Measurements from ENCODE around the gene L2HGDH. TPM values are rescaled to one million over a fixed set of nuclear protein-coding genes. Genes with fewer than 3 reads are reported as not detected.
"Not testable (repeated sequence)": the region's sequence is repeated elsewhere in the genome, so short reads cannot be mapped to it uniquely, and the experiment has no call there.

Gene L2HGDH
- total RNA-seq, 1 donor from 2014 or later = 14.9 TPM

DNA sequence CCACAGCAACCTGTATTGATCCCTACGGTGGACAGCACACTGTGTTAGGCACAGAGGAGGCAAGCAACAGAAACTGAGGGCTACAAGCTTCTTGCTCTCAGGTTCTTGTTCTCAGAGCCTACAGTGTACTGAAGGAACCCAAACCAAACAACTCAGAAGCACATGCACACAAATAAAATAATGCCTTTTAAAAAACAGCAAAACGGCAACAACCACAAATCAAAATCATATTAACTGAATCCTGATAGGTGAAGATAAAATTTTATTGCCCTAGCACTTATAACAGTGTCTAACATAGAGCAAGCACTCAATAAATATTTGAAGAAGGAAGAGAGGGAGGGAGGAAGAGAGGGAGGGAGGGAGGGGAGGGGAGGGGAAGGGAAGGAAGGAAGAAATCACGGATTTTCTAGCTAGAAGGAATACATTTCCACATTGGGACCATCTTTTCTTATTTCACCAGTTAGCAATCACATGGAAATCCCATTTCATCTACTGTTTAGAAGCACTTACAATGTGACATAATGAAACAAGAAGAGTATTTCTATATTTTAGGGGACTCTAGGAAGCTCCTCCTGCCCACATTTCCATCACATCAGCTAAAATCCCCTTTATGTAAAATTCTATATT is 27.3 kb upstream of the L2HGDH start:
- no peak for DNase-seq

DNA sequence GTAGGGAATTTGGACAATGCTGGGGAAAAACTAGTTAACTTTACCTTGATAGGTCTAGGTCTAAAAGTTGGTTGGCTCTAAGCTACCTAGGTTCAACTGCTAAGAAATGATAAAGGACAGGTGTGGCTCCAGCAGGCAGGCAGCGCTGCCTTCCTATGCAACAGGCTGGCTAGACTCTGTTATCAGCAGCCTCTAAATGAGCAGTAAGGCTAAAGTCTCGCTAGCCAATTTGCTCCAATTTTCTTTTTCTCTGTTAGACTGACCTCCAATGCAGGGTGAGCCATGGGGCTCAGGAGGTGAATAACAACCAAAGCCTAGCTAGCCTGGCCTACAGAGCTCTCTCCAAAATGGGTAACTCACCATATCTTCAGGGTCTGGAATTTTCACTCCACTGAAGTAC is 26.6 kb upstream of the L2HGDH start:
- no peak for DNase-seq

DNA sequence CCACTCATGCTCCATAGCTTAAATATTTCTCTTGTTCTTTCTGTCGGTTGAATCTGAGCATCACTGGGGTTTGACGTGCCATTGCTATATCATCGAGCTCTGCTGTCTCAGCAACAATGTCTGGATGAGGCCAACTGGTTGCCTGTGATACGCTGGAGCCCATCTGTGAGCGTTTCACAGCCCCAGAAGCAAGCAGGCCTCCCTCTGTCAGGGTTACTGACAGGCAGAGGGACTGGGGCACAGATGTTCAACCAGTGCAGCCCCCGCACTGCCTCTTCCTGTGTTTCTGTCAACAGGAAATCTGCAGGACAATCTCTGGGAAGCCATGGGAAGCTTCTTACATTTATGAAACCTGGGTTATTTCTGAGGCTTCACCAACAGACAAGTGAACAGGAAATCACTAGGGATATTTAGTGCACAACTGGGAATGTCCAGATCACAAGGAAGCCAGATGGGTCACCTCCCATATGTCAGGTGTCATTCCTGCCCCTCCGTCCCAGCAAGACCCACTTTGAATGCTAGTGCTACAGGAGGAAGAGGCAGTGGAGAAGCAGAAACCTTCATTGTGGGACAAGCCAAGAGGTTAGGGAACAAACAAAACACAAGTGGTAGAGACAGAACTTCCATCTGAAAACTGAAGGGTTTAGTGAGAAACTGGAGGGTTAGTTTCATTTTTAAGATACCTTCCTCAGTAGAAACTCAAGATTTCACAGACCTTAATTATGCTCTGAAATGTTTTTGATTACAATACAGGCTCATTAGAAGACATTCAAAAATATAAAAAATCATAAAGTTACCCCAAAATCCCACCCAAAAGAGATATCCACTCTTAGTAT is 24.2 kb upstream of the L2HGDH start:
- peak; percentile 62 for DNase-seq

DNA sequence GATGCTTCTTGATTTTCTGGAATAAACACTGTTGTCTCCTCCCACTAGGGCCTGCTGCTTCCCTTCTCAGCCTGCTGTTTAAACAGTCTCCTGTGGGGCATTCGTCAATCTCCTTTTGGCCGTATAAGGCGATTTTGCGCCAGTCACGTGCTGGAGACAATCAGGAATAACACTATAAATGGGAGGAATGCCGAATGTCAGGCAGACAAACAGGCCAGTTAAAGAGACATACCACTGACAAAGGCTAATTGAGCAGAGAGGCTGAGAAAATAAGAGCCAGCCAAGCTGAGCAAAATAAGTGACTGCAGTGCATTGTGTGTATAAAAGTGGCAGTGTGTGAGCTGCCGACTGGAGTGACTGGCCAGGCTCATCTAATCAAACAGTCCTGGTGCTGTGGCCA is 23.4 kb upstream of the L2HGDH start:
- peak; percentile 83 for DNase-seq

DNA sequence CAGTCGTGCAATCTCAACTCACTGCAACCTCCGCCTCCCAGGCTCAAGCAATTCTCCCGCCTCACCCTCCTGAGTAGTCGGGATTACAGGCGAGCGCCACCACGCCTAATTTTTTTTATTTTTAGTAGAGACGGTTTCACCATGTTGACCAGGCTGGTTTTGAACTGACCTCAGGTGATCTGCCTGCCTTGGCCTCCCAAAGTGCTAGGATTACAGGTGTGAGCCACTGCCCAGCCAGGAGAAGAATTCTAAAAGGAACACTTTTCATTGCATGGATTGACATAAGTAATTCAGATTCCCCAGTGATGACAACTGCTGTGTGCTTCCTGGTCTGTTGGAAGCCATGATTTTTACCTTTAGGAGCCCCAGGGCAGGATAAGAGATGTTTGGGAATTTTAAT is 22.2 kb upstream of the L2HGDH start:
- DNase-seq = no peak

DNA sequence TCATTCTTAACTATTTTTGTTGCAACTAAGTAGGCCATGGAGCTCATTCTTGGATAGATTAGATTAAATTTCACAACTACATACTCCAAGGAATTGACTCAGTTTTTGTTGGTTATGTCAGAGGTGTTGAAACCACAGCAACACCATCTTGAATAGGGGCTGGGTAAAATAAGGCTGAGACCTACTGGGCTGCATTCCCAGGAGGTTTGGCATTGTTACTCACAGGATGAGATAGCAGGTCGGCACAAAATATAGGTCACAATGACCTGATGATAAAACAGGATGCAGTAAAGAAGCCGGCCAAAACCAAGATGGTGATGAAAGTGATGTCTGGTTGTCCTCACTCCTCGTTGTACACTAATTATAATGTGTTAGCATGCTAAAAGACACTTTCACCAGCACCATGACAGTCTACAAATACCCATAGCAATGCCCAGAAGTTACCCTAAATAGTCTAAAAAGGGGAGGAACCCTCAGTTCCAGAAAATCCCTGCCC is 21.0 kb upstream of the L2HGDH start:
- DNase-seq = no peak

DNA sequence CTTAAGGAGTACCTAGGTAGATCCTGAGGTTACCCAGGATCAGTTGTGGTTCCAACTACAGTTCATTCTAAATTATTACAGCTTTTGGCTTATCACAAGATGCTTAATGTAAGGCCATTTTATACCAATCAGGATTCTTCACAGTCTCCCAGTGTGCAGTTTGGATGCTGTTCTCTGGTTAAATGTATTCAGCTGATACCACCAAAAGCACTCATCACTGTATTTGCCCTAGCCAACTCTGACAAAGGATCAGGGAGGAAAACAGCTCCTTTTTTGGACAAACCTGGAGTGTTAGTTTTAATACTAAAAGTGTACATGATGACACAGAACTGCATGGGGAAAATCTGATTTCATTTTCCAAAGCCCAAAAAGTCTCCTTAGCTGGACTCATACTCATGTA is 19.6 kb upstream of the L2HGDH start:
- DNase-seq = no peak

DNA sequence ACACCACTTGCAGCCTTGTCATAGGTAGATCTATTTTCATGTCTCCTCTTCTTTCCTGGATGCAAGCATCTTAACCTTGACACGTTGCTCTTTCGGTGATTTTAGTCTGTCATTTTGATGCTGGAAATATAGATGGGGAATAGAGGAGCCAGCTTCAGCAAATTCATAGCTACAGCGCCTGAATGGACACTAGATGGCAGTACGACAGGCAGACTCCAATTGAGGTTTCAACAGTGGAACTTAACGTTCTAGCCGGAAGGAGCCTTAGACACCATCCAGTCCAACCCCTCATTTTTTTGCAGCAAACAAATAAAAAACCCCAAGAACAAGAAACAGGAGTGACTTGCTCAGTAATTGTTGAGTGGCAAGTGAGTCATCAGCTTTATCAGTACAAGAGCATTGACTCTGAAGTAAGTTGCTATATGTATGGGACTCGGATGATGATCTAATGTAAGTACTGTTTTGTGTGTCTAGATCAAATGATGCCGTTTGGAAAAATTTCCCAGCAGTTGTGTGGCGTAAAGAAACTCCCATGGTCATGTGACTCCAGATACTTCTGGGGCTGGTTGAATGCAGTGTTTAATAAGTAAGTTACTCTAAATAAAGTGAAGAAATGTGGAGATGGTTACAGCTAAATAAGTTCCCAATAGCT is 9.1 kb upstream of the L2HGDH start:
- DNase-seq = peak; percentile 92

DNA sequence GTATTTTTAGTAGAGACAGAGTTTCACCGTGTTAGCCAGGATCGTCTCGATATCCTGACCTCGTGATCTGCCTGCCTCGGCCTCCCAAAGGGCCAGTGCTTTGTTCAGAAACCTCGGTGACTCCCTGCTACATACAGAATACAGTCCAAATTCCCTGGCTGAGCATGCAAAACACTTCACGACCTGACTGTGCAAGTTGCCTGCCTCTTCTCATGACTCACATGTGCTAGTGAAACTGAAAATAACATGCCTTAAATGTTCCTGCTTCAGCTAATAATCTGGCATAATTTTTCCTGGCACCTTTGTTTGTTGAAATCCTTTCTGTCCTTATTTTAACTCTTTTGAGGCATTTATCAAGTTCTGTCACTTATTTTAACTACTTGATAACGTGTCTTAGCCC is 8.3 kb upstream of the L2HGDH start:
- no peak for DNase-seq

DNA sequence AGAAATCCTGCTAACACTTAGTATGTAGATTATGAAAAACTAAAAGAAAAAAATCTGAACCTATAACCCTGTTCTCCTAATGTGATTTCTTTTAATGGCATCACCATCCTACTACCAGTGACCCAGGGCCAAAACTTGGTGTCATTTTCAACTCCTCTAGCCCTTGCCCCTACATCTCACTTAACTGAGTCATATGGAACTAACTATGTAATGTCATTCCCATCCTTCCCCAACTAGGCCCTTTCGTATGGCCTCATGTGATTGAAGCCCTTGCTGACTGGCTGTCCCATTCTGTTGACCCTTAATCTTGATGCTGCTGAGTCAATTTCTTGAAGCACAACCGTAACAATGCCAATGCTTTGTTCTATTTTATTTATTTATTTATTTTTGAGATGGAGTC is 7.7 kb upstream of the L2HGDH start:
- no peak for DNase-seq

DNA sequence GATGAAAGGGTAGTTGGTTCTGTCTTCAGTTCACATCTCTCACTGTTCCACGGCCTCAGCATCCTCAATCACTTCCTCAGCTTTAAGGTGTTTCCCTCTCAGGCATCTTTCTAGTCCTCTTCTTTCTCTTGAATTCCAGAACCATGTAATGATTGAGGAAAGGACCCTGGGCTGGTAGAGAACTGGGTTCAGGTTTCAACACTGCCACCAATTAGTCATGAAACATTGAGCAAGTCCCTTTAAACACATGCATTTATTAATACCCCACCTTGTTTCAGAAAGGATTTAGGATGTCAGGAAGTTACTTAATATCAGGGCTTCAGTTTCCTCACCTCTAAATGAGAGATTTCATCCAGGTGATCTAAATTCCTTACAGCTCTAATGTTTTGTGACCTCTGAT is 7.3 kb upstream of the L2HGDH start:
- DNase-seq = no peak

DNA sequence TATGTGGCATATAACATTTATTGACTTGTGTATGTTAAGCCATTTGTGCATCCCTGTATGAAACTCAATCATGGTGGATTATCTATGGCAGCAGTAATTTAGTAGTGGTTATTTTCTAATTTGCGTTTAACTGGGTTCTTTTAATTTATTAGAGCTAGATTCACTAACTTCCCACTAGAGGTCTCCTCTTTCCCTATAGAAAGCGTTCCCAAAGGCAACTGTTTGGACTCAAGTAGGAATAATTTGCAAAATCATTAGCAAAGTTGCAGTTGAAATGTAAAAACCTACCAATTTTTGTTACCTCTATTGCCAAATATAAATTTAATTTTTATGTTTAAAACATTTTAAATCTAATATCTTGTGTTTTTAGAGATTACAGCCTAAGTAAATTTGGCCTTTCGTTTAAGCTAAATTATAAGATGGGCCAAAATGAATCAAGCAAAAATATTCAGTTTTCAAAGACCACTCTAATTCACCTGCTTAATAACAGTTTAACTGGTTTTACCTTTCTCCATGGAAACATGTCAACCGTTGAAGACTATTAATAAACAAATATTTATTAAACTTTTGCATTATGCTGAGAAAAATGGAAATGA is 6.1 kb upstream of the L2HGDH start:
- DNase-seq = peak; percentile 59

DNA sequence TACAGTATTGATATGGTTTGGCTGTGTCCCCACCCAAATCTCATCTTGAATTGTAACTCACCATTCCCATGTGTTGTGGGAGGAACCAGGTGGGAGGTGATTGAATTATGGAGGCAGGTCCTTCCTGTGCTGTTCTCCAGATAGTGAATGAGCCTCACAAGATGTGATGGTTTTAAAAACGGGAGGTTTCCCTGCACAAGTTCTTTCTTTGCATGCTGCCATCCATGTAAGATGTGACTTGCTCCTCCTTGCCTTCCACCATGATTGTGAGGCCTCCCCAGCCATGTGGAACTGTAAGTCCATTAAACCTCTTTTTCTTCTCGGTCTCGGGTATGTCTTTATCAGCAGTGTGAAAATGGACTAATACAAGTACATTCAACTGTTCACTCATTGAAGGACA is 2.1 kb upstream of the L2HGDH start:
- DNase-seq = not testable (repeated sequence)

DNA sequence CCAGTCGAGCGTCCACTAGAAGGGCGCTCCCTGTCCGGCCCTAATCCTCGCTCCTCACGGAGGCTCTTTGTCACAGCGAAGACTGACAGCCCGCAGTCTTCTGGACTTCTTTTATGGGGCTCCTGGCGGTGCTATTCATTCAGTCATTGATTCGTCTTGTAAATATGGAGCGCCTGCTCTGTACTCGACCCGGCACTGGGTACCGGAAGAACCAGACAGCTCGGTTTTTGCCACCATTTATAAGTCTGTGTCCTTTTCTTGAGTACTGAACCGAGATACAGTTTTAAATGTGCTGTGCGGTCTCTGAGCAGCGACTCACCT is 665 bp upstream of the L2HGDH start:
- no peak for DNase-seq

DNA sequence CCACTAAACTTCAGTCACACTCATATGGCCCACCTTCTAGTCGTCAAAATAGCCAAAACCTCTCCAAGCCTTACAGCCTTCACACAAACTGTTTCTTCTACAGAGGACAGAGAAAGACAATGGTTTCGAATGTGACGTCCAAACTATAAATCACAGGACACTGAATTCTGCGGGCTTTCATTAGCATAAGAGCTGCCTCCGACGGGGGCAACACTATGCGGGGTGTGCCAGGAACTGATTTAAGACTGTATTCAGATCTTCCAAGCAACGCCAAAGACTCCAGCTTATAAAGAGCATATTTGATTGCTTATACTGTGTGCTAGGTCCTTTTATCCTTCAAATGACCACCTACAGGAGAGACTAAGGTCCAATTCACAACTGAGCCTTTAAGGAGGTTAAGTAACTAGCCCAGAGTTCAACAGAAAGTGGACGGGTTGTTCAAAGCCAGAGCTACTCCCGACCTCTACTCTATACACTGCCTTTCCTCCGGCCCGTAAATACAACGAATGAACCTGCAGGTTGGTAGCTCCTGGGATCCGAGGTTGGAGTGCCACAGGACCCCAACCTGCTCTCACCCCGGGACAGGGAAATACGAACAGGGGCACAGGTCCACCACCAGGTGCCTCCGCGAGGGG is 575 bp downstream of the L2HGDH start:
- no peak for DNase-seq

DNA sequence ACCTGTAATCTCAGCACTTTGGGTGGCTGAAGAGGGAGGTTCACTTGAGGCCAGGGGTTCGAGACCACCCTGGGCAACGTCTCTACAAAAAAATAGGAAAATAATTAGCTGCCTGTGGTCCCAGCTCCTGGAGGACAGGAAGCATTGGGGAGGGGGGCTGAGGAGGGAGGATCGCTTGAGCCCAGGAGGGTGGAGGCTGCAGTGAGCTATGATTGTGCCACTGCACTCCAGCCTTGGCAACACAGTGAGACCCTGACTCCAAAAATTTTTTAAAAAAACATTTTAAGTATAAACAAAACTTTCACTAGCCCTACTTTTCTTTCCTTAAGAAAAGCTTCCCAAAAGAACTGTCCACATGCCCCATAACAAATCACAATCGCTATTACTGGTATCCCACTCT is 1.6 kb downstream of the L2HGDH start:
- DNase-seq = no peak

DNA sequence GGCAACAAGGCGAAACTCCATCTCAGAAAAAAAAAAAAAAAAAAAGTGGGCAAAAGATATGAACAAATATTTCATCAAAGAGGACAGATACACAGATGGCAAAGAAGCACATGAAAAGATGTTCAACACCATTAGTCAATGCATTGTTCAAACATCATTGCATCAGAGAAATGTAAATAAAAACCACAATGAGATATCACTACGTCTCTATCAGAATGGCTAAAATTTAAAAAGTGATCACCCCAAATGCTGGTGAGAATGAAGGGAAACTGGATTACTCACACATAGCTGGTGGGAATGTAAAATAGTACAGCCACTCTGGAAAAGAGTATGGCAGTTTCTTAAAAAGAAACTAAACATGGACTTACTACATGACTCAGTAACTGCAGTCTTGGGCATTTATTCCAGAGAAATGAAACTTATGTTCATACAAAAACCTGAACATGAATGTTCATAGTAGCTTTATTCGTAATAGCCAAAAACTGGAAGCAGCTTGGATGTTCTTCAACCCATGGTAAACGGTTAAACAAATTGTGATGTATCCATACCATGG is 3.6 kb downstream of the L2HGDH start:
- no peak for DNase-seq

DNA sequence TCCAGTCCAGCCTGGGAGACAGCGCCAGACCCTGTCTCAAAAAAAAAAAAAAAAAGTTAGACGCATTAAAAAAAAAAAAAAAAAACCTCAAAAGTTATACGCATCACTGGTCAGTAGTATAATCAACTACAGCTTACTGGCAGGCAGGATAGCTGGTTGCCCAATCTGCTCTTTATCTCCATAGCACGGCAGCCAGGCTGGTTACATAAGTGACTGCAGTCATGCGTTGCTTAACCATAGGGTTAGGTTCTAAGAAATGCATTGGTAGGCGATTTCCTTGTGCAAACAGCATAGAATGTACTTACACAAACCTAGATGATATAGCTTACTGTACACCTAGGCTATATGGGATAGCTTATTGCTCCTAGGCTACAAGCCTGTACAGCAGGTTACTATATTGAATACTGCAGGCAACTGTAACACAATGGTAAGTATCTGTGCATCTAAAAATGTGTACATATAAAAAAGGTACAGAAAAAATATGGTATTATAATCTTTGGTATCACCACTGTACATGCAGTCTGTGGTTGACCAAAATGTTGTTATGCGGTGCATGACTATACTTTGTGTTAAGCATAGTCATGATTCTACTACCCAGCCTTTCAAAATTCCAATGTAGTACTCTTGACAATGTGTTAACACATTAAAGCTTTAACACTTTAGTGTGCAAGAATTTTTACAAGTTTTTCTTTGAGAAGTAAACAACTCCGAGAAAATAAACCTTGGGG is 8.1 kb downstream of the L2HGDH start:
- DNase-seq = no peak

DNA sequence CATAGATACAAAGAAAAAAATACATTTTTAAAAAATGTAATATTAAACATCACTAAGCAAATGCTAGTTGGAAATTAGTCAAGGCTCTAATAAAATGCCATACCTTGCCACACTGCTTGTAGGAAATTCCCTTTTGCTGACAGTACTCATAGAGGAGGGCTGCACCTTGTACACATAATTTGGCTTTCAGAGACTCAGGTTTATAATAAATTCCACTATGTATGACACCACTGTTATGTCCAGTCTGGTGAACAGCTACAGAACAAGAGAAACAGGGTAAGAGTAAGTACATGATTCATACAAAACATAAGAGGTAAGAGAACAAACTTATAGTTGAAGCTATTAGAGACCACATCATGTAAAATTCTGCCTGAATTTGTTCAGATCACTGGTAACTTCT is 10.1 kb downstream of the L2HGDH start:
- DNase-seq = no peak

DNA sequence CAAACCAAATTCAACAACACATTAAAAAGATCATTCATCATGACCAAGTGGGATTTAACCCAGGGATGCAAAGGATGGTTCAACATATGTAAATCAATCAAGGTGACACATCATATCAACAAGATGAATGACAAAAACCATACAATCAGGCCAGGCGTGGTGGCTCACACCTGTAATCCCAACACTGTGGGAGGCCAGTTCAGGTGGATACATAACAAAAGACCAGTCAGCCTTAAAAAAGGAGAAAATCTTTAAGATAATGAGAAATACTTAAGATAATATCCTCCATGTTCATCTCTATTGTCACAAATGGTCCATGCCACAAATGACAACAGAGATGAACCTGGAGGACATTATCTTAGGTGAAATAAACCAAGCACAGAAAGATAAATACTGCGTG is 12.4 kb downstream of the L2HGDH start:
- DNase-seq = no peak

DNA sequence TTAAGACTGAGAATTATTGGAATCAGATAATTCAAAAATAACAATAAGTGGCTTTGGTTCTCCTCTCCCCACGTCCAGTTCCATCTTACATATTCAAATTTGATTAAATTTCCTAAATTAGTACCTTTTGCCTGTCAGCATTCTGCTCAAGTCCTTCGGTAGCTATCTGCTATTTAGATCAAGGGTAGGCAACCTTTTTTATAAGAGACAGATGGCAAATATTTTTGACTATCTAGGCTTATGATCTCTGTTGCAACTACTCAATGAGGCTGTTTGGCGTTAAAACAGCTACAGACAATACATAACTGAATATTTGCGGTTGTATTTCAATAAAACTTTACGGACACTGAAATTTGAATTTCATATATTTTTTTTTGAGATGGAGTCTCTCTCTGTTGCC is 21.7 kb downstream of the L2HGDH start:
- no peak for DNase-seq

DNA sequence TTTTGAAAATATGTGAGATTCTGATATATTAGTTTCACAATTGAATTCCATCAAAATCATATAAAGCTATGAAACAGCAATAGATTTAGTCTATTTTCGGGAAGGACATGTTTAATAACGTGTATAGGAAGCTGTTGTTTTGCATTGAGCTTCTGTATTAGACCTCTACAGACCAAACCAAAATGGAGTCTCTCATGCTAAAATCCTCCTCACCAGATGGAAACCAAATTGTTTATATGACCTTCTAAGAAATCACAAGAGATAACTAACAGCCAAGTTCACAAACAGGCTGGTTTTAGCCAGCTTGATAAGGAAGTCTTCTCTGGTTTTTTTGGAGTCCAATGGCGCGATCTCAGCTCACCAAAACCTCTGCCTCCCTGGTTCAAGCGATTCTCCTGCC is 23.9 kb downstream of the L2HGDH start:
- no peak for DNase-seq
